Caco-2 (cell line): ENCODE measurements around the gene TMEM156. TPM values are rescaled to one million over a fixed set of nuclear protein-coding genes. Genes with fewer than 3 reads are reported as not detected.

Experiments used
- BruUV-seq: library from RNA; stranded (reverse); fragments of 400-500 nt; replicated peaks from 2 replicates; lab custom pipeline; 2021; lab: Mats Ljungman, UMichigan
- CTCF ChIA-PET: fragments of 300-600 bp; sonication (Branson Sonifier 250); formaldehyde crosslinking; loops from one replicate; lab custom pipeline; 2022; ENCODE audit warnings: antibody characterized with exemption; lab: Charles Lee
- POLR2A ChIA-PET: fragments of 300-600 bp; sonication (Branson Sonifier 250); formaldehyde crosslinking; loops from one replicate; lab custom pipeline; 2022; ENCODE audit warnings: antibody characterized with exemption; lab: Charles Lee
- DNase-seq, 2 experiments: peaks; one replicate each; pipeline versions ENCODE4 v3.0.0 to v3.0.0-alpha.2; 2020 to 2022
- H3K27me3 ChIP-seq: replicated peaks from 2 replicates; pipeline ENCODE4 v1.6.0; 2011; ENCODE audit warnings: low read length; ENCODE audit not compliant: control insufficient read depth, insufficient read depth
- H3K36me3 ChIP-seq: 2 replicates; pipeline ENCODE4 v1.5.1; 2011; ENCODE audit warnings: low read length; ENCODE audit not compliant: control insufficient read depth, insufficient read depth
- H3K4me1 ChIP-seq: fragments of 250-450 bp; sonication (Bioruptor Pico); 2 replicates; pipeline ENCODE4 v1.5.1; 2020; ENCODE audit warnings: mild to moderate bottlenecking
- H3K4me3 ChIP-seq: 2 replicates; pipeline ENCODE4 v1.5.1; 2011; ENCODE audit warnings: low read depth, mild to moderate bottlenecking, control low read depth, low read length
- H3K9me3 ChIP-seq: fragments of 250-450 bp; sonication (Bioruptor Pico); 2 replicates; pipeline ENCODE4 v1.5.1; 2020; ENCODE audit warnings: mild to moderate bottlenecking, moderate library complexity
- H3K27ac Mint-ChIP-seq: one replicate; pipeline ENCODE4 v1.8.0; 2022; ENCODE audit warnings: mixed read lengths; ENCODE audit not compliant: unreplicated experiment
- H3K27me3 Mint-ChIP-seq: one replicate; pipeline ENCODE4 v1.8.0; 2022; ENCODE audit warnings: mixed read lengths; ENCODE audit not compliant: insufficient read depth, unreplicated experiment
- H3K36me3 Mint-ChIP-seq: one replicate; pipeline ENCODE4 v1.8.0; 2022; ENCODE audit warnings: mild to moderate bottlenecking, mixed read lengths; ENCODE audit not compliant: insufficient read depth, unreplicated experiment
- H3K4me1 Mint-ChIP-seq: one replicate; pipeline ENCODE4 v1.8.0; 2022; ENCODE audit warnings: low read depth, mixed read lengths; ENCODE audit not compliant: unreplicated experiment
- H3K4me3 Mint-ChIP-seq: one replicate; pipeline ENCODE4 v1.8.0; 2022; ENCODE audit warnings: mild to moderate bottlenecking, moderate library complexity, mixed read lengths; ENCODE audit not compliant: unreplicated experiment
- H3K9me3 Mint-ChIP-seq: one replicate; pipeline ENCODE4 v1.8.0; 2022; ENCODE audit warnings: mixed read lengths; ENCODE audit not compliant: unreplicated experiment
- intact Hi-C: fragments of 100-400 bp; cut with micrococcal nuclease; formaldehyde crosslinking; loops from one replicate; pipeline ENCODE4 v1.10.0; 2022; ENCODE audit not compliant: unreplicated experiment
- total RNA-seq: library from RNA; stranded (reverse); gene quantifications from 2 replicates; pipeline ENCODE4 v1.2.3, GENCODE V29; 2022
- TF ChIP-seq, protein P1 (sequence below), 2 experiments: fragments of 200-600 bp in 1 of 2; IDR thresholded peaks; 1 replicate in 1 of 2; 2 replicates in 1 of 2; pipeline versions ENCODE4 v1.5.1 to v1.8.0; 2011 to 2022; ENCODE audit warnings: antibody characterized with exemption in 1 of 2, control low read depth in 1 of 2, inconsistent platforms in 1 of 2, low read depth in 1 of 2, low read length in 1 of 2, mild to moderate bottlenecking in 1 of 2, moderate library complexity in 1 of 2; ENCODE audit not compliant: insufficient read depth in 1 of 2, severe bottlenecking in 1 of 2, unreplicated experiment in 1 of 2

TMEM156 gene
- total RNA-seq, 1 experiment from 2014 or later, result not detected

- Histone ChIP-seq H3K4me1 (0 out of 2 replicates have a peak, but pooled peaks cover 5% of the 10 kb centered on the region), H3K4me3 (no peak overlapping the region), H3K27me3 (no peaks in the 10 kb centered on the region), H3K9me3 (no peaks in the 10 kb centered on the region), H3K36me3 (no peaks in the 10 kb centered on the region)
- Mint-ChIP-seq H3K36me3 (no peaks in the 10 kb centered on the region), H3K4me1 (no peaks in the 10 kb centered on the region), H3K4me3 (no peak overlapping the region), H3K27me3 (no peaks in the 10 kb centered on the region), H3K9me3 (no peaks in the 10 kb centered on the region), H3K27ac (no peak overlapping the region)
- no TSS peak for BruUV-seq
- TF ChIP-seq, protein P1, sequence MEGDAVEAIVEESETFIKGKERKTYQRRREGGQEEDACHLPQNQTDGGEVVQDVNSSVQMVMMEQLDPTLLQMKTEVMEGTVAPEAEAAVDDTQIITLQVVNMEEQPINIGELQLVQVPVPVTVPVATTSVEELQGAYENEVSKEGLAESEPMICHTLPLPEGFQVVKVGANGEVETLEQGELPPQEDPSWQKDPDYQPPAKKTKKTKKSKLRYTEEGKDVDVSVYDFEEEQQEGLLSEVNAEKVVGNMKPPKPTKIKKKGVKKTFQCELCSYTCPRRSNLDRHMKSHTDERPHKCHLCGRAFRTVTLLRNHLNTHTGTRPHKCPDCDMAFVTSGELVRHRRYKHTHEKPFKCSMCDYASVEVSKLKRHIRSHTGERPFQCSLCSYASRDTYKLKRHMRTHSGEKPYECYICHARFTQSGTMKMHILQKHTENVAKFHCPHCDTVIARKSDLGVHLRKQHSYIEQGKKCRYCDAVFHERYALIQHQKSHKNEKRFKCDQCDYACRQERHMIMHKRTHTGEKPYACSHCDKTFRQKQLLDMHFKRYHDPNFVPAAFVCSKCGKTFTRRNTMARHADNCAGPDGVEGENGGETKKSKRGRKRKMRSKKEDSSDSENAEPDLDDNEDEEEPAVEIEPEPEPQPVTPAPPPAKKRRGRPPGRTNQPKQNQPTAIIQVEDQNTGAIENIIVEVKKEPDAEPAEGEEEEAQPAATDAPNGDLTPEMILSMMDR (IDR thresholded peaks at IDR 0.05; ENCODE audit: insufficient read depth in 1 of 2, low read depth in 1 of 2, low read length in 1 of 2, severe bottlenecking in 1 of 2, unreplicated experiment in 1 of 2), result no peak
- intact Hi-C loops, result no loop called here
- no peak for DNase-seq
- POLR2A ChIA-PET, result no interaction called here
- CTCF ChIA-PET, result no interaction called here
Measured at GRCh38 chr4:38982361-38983095, 49.7 kb downstream of the TMEM156 start.

DNA sequence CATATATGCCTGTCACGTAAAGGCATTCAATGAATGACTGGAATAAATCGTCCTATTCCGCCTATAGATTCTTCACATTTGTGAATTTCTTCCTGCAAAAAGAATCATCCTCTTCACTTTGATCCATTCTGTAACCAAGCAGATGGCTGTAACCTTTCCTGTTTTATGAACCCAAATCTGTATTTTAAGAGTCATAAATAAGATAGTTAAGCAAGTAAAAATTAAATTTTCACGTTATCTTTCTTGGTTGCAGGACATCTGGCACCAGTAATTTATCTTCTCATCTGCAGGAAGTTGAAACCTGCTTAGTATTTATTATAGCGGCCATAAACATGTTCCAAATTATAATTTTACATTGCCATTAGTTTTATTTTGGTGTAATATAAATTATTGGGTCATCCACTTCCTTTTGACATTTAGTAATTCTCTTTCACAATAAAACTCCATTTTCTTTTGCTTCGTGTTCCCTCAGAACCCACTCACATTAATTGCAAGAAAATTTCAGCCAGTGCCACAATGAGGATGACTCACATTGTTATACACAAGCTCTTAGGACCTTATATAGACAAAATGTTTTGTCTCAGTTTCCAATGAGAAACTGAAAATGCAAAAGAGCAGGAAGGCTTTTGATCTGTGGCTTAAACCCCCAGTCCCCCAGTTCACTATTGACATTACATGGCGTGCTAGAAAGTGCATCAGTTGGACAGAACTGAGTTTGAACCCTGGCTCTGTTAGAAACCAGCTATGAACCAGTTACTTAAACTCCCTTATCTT lies 51.1 kb downstream of the TMEM156 start:
- POLR2A ChIA-PET, result no interaction called here
- Histone ChIP-seq H3K36me3 (no peaks in the 10 kb centered on the region), H3K4me1 (0 out of 2 replicates have a peak, but pooled peaks cover 2% of the 10 kb centered on the region), H3K9me3 (no peaks in the 10 kb centered on the region), H3K27me3 (no peaks in the 10 kb centered on the region), H3K4me3 (no peak overlapping the region)
- CTCF ChIA-PET, result no interaction called here
- no peaks in the 10 kb centered on the region for H3K36me3 Mint-ChIP-seq
- H3K27ac Mint-ChIP-seq, result no peak overlapping the region
- intact Hi-C loops, result no loop called here
- H3K9me3 Mint-ChIP-seq, result no peaks in the 10 kb centered on the region
- no peaks in the 10 kb centered on the region for H3K27me3 Mint-ChIP-seq
- DNase-seq, result no peak
- H3K4me1 Mint-ChIP-seq, result no peaks in the 10 kb centered on the region
- H3K4me3 Mint-ChIP-seq, result no peak overlapping the region
- TF ChIP-seq, protein P1 (IDR thresholded peaks at IDR 0.05; ENCODE audit: insufficient read depth in 1 of 2, low read depth in 1 of 2, low read length in 1 of 2, severe bottlenecking in 1 of 2, unreplicated experiment in 1 of 2), result no peak
- BruUV-seq, result no TSS peak

DNA sequence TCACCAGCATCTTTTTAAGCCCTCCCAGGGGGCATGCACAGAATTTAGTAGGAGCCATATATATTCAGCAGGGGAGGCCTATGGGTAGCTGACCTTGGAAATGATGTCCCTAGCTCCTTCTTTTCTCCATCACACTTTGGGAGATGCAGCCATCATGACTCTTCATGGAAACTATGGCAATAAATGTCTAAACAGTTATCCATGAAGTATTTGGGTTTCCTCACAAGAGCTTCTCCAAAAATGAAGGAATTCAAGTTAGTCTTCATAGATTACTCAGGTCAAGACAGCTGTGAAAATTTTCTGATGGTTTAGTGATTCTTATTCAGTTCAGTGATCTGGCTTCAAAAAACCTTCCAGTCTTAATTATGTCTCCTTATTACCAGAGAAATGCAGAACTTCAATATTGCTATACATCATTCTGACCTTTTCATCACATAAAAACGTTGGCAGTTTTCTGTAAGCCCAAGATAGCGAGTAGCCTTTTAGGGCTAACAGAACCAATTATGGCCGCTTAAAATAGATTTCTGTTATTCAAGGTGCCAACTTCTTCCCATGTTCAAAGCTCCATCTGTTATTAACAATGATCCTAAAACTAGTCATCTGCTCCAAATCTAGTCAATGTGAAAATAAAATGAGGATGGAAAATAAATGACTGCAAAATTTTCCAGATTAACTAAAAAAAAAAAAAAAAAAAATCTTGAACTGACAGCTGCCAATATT lies 52.5 kb downstream of the TMEM156 start:
- no peaks in the 10 kb centered on the region for H3K36me3 ChIP-seq
- no peaks in the 10 kb centered on the region for H3K4me1 ChIP-seq
- no peaks in the 10 kb centered on the region for H3K4me1 Mint-ChIP-seq
- no peaks in the 10 kb centered on the region for H3K9me3 Mint-ChIP-seq
- intact Hi-C loops, result no loop called here
- no peak for DNase-seq
- no peaks in the 10 kb centered on the region for H3K36me3 Mint-ChIP-seq
- CTCF ChIA-PET, result interaction anchor here (0.7 kb wide), 1 partner anchor 8 kb away, joined by 4 read pairs; no protein-coding TSS in a partner anchor
- H3K27ac Mint-ChIP-seq, result no peak overlapping the region
- TF ChIP-seq, protein P1 (IDR thresholded peaks at IDR 0.05; ENCODE audit: insufficient read depth in 1 of 2, low read depth in 1 of 2, low read length in 1 of 2, severe bottlenecking in 1 of 2, unreplicated experiment in 1 of 2), result no peak
- H3K4me3 Mint-ChIP-seq, result no peak overlapping the region
- H3K27me3 Mint-ChIP-seq, result no peaks in the 10 kb centered on the region
- H3K4me3 ChIP-seq, result no peak overlapping the region
- BruUV-seq, result no TSS peak
- no peaks in the 10 kb centered on the region for H3K9me3 ChIP-seq
- H3K27me3 ChIP-seq, result no peaks in the 10 kb centered on the region
- POLR2A ChIA-PET, result no interaction called here
